Activated CD8-positive, alpha-beta memory T cell treated with anti-CD3 and anti-CD28 coated beads, Interleukin-2, amount 50 U/mL, for 48 hours (primary cell): ENCODE data around the gene SRD5A1.
A peak's percentile ranks its signal among the peaks of the same experiment; 100 is the strongest.

ENCODE experiments used
- DNase-seq: peaks from one replicate; pipeline ENCODE4 v3.0.0-alpha.2; 2020

SRD5A1 gene

DNA sequence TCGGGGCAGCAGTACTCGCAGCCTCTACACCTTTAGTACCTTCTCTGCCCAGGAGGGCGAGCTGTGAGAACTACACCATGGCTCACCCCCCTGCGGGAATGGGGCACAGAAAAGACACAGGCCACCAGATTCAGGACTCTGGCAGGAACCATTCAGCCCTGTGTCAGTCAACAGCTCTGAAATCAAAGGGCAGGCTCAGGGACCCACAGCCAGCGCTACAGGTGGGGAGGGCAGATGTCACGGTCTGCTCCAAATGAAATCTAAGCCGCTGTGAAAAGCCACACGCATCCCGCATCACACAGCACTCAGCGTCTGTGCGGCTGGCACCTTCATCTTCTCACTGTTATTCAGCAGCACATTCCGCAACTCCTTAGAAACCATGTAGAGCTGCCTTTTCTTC, 28.3 kb upstream of the SRD5A1 start:
- no peak for DNase-seq

GRCh38 chr5:6606884-6607558, 26.2 kb upstream of the SRD5A1 start:
- DNase-seq = no peak

- DNase-seq = no peak
Observed at GRCh38 chr5:6607559-6607936, 25.7 kb upstream of the SRD5A1 start.

DNA sequence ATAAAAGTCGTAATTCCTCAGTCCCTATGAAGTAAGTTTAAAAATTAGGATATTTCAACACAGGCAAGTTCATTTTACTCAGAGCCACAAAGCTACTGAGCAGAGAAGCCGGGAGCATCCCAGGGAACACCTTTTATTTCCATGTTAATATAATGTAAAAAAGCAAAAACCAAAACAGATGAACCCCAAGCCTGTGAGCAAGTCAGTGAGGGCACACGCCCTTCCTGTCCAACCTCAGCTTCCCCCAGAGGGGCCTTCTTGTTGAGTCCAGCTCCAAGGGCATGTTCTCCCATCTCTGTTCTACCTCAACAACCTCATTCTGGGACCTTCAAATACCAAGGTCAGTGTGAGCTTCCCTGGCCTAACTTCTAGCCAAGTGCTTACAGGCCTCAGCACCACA, 25.2 kb upstream of the SRD5A1 start:
- DNase-seq = no peak

- DNase-seq = no peak
Observed at GRCh38 chr5:6611334-6612256, 21.6 kb upstream of the SRD5A1 start.

DNA sequence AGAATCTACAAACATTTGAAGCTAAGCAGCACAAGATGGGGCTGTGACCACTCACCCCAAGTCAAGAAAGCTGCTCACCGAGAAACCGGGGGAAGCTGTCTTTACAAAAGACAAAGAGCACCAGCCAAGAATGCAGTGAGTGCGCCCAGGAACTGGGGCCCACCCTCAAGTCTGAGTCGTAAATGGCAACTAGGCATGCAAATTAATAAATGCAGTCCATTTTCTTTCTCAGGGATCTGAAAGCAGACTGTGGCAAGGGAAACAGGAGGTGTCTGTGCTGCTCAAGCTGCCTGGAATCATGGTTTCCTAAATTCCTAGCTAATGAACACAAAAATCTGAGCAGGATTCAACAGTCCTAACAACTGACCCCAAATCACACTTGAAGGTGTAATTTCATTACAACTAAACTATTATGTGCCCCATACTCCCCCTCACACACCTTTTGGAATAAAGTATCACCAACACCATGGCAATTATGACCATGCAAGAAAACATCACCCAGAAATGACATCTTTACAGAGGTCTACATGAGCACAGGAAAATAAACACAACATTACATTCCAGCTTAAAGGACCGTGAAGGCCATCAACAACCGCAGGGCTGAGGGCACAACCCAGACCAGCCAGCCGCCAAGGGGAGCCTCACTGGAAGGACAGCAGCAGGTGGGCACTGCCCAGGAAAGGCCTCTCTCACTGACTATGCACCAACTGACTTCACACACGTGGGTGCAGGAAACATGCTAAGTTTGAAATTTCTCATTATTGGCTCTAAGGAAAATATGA, 18.0 kb upstream of the SRD5A1 start:
- DNase-seq = no peak

- DNase-seq = no peak
Observed at GRCh38 chr5:6616632-6617031, 16.6 kb upstream of the SRD5A1 start.

DNA sequence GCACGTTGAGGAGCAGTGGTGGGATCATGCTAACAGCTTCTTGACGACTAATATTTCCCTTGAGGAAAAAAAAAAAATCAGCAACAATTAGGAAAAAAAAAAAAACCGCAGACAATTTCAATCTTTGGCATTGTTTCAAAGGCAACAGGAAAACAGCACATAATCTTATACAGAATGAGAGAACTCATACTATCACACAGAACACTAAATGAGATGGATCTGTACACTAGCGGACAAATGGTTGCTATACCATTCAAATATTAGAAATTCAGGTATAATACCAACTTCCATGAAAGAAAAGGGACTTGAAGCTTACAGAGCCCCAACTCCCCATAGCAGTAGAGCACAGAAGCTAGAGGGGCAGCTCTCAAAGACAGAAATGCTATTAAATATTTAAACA, 10.0 kb upstream of the SRD5A1 start:
- no peak for DNase-seq

DNA sequence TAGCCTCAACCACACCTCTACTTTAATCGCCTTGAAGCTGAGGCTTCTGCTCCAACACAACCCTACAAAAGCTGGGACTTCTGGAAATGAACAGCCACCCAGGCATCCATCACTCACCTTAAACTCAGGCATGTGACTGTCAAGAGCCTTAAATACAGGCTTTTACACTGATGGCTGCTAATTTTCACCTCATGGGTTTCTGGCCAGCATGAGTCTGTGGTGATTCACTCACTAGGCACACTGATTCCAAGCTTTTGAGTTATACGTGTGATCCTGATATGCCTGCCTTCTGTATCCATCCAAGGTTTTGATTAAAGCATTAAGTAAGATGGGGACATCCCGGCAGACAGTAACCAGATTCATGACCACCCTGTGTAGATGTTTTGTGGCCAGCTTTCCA, 9.3 kb upstream of the SRD5A1 start:
- no peak for DNase-seq

- no peak for DNase-seq
Observed at GRCh38 chr5:6626508-6626907, 6.7 kb upstream of the SRD5A1 start.

DNA sequence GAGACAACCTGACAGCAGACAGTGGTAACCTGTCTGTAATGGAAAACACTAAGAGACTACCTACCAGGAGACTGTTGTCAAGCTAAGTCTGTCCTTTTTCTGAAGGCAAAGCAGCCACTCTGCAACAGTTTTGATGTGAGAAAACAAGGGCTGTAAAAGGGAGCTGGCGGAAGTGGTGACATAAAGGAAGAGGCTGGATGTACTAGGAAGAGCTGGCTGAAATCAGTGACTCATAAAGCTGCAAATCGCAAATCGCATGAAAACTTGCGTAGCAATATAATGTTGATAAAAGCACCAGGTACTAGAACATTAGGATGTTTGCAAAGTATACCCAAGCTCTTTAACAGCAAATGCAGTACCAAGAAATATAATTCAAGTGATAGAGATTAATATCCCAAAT, 1.8 kb upstream of the SRD5A1 start:
- no peak for DNase-seq

- DNase-seq = no peak
Observed at GRCh38 chr5:6632324-6632887, 834 bp upstream of the SRD5A1 start.

GRCh38 chr5:6633469-6634245, 417 bp downstream of the SRD5A1 start:
- peak; percentile 74 for DNase-seq

DNA sequence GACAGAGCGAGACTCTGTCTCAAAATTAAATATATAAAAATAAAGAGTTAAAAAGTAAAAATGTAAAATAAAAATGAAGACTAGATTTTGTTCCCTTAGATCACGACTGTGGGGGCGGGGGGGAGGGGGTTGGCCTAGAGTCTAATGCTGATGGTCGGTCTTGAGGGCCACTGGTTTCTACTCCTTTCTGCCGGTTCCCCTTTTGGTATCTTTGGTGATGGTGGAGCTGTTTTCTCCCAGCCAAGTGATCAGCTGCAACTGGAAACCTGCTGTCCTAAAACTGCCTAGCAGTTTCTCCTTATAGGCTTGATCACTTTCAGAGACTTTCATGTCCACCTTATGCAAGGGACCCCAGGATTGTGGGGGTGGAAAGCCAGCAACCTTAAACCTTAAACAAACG, 1.1 kb downstream of the SRD5A1 start:
- no peak for DNase-seq

DNA sequence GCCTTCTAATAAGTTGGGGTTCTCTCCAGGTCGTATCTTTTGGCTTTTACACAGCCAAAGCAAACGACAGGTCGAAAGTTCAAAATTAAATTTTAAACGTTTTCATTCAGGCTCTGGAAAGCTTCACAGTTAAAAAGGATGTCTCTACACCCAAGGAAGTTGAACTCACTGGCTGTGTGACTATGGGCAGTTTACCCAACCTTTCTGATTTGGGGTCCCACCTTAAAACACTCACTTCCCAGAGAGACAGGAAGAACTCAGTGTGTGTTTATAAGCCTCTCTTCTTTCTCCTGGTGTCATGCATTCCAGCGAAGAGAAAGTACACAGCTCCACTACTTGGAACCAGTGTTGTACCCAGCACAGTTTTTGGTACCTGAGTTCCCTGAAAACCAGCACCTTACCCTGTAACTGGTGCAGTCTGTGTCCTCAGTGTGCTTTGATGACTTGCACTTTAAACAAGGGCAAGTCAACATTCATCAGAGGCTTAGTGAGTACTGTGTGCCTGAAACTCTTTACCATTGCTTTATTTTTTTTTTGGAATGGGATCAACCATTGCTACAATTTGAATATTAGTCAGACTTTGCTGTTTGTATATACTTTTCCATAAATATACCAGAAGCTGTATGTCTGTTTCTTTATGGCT, 1.7 kb downstream of the SRD5A1 start:
- no peak for DNase-seq

DNA sequence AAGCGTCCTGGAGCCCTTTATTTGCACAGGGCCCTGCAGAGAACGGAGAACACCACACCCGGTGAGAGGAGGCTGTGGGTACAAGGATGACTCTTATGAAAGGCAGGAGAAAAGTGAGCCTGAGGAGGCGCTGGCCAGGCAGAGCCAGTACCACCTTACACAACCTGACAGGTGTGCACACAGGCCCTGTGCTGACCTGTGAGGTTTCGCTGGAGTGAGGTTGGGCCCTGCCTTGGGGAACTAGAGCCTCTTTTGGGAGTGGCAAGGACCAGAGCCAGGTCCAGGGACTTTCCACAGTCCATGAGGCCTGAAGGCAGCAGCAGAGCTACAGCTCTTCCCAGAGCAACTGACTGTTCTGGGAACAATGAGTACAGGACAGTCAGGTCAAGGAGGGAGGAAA, 3.1 kb downstream of the SRD5A1 start:
- DNase-seq = no peak

GRCh38 chr5:6637022-6637421, 3.8 kb downstream of the SRD5A1 start:
- DNase-seq = no peak

DNA sequence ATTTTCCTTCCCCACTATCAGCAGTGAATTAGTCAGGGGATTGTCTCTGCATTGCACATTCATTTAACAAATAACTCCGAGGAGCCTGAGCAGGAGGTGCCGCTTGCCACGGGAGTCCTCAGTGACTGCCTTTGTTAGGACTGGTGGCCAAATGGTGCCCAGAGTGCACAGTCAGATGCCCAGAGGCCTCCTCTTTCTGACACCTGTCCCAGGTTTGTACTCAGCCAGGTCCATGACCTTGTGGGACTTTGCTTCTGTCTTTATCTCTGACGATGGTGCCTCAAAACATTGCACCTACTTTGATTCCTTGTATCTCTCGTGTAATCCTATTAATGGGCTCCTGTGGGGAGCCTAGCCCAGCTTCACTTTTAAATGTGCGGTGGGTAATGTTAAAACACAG, 4.3 kb downstream of the SRD5A1 start:
- no peak for DNase-seq

DNA sequence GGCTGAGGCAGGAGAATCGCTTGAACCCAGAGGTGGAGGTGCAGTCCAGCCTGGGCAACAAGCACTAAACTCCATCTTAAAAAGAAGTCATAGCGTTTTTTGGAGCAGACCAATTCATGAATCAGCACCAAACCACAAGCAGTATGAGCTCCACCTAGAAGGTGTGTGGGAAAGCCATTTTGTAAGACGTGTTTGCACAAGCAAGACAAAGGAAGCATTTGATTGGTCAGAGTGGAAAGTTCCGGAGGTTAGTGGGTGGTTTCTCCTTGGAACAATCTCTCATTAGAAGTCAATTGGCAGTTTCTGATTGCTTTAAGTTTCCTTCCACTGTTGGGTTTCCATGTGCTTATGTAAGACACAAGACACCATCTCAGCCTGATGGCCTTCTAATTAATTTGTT, 5.0 kb downstream of the SRD5A1 start:
- no peak for DNase-seq

DNA sequence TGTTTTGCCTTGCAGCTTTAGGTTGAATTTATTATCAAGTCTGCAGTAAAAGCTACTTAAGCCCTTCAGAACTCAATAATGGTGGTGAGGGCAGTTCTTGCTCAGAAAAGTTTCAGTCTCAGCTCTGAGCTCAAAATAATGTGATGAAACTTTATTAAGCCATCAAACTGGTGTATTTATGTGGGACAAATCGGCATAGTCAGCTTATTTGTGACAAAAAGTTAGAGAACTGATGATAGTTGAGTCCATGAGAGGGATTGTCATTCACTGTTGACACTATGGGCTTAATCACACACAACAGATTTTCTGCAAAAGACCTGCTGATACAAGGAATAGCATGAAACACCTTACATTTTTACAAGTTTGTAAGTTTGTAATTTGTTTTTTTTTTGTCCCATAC, 9.4 kb downstream of the SRD5A1 start:
- no peak for DNase-seq

DNA sequence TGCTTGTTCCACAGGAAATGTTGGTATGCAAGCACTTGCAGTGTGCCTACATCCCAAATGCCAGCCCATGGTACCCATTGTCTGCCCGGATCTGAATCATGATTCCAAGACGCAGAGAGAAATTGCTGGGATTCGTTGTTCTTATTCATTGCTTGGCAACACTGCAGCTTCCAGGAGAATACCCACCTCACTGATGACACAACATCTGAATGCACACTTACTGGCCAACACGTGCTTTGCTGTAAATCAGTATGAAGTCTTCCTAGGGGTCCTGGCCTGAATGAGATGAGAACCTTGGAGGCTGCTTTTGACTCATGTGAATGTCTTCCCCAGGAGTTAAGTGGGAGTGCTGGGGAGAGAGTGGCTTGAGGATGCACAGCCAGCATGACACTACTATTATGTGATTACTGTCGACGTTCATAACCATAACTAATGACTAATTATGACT, 11.6 kb downstream of the SRD5A1 start:
- DNase-seq = no peak
